Thyroid gland (tissue), 4 donors: ENCODE data around the gene SLC35F2. TPM values are rescaled to one million over a fixed set of nuclear protein-coding genes. Genes with fewer than 3 reads are reported as not detected.

Experiments
- DNase-seq, 2 donors: peaks; one replicate each; pipeline ENCODE4 v3.0.0-alpha.2; 2019
- H3K27ac ChIP-seq, 3 donors: fragments of 200-600 bp; sonication (generic); 1 replicate in 2 of 3; 2 replicates in 1 of 3; pipeline ENCODE4 v1.5.1; 2016 to 2019; ENCODE audit warnings: mild to moderate bottlenecking in 1 of 3, moderate library complexity in 1 of 3
- H3K27me3 ChIP-seq: fragments of 200-600 bp; sonication (generic); one replicate; pipeline ENCODE4 v1.5.1; 2019
- H3K36me3 ChIP-seq, 2 donors: fragments of 200-600 bp; sonication (generic); one replicate each; pipeline ENCODE4 v1.5.1; 2016 to 2019
- H3K4me1 ChIP-seq, 2 donors: fragments of 200-600 bp; sonication (generic); one replicate each; pipeline ENCODE4 v1.5.1; 2017 to 2019
- H3K4me3 ChIP-seq, 3 donors: fragments of 200-600 bp; sonication (generic); replicated peaks in 1 of 3; 1 replicate in 2 of 3; 2 replicates in 1 of 3; pipeline ENCODE4 v1.5.1; 2016; ENCODE audit warnings: mild to moderate bottlenecking in 1 of 3
- H3K9me3 ChIP-seq: fragments of 200-600 bp; sonication (generic); one replicate; pipeline ENCODE4 v1.5.1; 2017
- CTCF ChIP-seq, 6 experiments: fragments of 200-600 bp in 3 of 6; fragments of 450-650 bp in 3 of 6; sonication (generic) in 3 of 6; IDR thresholded peaks; one replicate each; pipeline ENCODE4 v1.5.1; 2016 to 2019; ENCODE audit warnings: antibody characterized with exemption in 6 of 6, mild to moderate bottlenecking in 2 of 6, inconsistent platforms in 1 of 6, moderate library complexity in 1 of 6
- POLR2A ChIP-seq, 2 donors: fragments of 450-650 bp; IDR thresholded peaks; one replicate each; pipeline ENCODE4 v1.6.1; 2017; ENCODE audit warnings: antibody characterized with exemption in 2 of 2, mild to moderate bottlenecking in 2 of 2, moderate library complexity in 1 of 2
- WGBS, 2 donors: methylation state at CpG; one replicate each; pipeline ENCODE4 v1.1.5; 2017; 5-methylcytosine and 5-hydroxymethylcytosine counted together
- intact Hi-C: fragments of 100-400 bp; cut with DNase I; formaldehyde crosslinking; loops from one replicate; pipeline ENCODE4 v1.15.1; 2023
- total RNA-seq, 4 donors: library from RNA; depleted of rRNA; stranded (reverse); fragments of >200 nt; gene quantifications; one replicate each; pipeline ENCODE4 v1.2.3, GENCODE V29; 2016

The SLC35F2 gene
- total RNA-seq, 4 donors from 2014 or later: 8.9 to 12.9 (median 9.3) TPM

GRCh38 chr11:107851704-107852310, 6.8 kb downstream of the SLC35F2 start:
- WGBS, 2 donors: 88 to 92% methylated on average over 4 of the region's 4 CpGs
- no peaks in the 10 kb centered on the region for H3K36me3 ChIP-seq
- intact Hi-C loops: no loop called here
- H3K4me3 ChIP-seq: no peak overlapping the region
- no peaks in the 10 kb centered on the region for H3K27me3 ChIP-seq
- no peak for DNase-seq
- no peaks in the 10 kb centered on the region for H3K9me3 ChIP-seq
- no peak for TF ChIP-seq POLR2A (IDR thresholded peaks at IDR 0.05)
- no peak for TF ChIP-seq CTCF (IDR thresholded peaks at IDR 0.05)
- no peak overlapping the region for H3K27ac ChIP-seq
- no peaks in the 10 kb centered on the region for H3K4me1 ChIP-seq

GRCh38 chr11:107849790-107850189, 8.8 kb downstream of the SLC35F2 start:
- H3K4me1 ChIP-seq: no peaks in the 10 kb centered on the region
- intact Hi-C loops: no loop called here
- H3K36me3 ChIP-seq: no peaks in the 10 kb centered on the region
- DNase-seq: no peak
- no peak overlapping the region for H3K27ac ChIP-seq
- H3K4me3 ChIP-seq: no peak overlapping the region
- H3K27me3 ChIP-seq: no peaks in the 10 kb centered on the region
- H3K9me3 ChIP-seq: no peaks in the 10 kb centered on the region
- no peak for TF ChIP-seq POLR2A (IDR thresholded peaks at IDR 0.05)
- no peak for TF ChIP-seq CTCF (IDR thresholded peaks at IDR 0.05)

DNA sequence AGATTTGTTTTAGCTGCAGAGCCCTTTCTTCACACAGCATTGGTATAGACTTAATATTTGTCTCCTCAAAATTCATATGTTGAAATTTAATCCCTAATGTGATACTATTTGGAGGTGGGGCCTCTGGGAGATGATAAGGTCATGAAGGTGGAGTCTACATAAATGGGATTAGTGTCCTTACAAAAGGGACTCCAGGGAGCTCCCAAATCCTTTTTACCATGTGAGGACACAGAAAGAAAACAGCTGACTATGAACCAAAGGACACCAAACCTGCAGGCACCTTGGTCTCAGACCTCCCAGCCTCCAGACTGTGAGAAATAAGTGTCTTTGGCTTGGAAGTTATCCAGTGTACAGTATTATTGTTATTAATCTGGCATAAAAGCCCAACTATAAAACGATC, 10.2 kb downstream of the SLC35F2 start:
- TF ChIP-seq CTCF (IDR thresholded peaks at IDR 0.05) (no peak), POLR2A (IDR thresholded peaks at IDR 0.05) (no peak)
- Histone ChIP-seq H3K27ac (no peak overlapping the region), H3K27me3 (no peaks in the 10 kb centered on the region), H3K4me3 (no peak overlapping the region), H3K9me3 (no peaks in the 10 kb centered on the region), H3K4me1 (no peaks in the 10 kb centered on the region), H3K36me3 (no peaks in the 10 kb centered on the region)
- no peak for DNase-seq
- WGBS, 2 donors: 71 to 89% methylated on average over 1 of the region's 1 CpG
- intact Hi-C loops: no loop called here

- TF ChIP-seq CTCF (IDR thresholded peaks at IDR 0.05): no peak
- no peak for TF ChIP-seq POLR2A (IDR thresholded peaks at IDR 0.05)
- no peaks in the 10 kb centered on the region for H3K9me3 ChIP-seq
- WGBS, 2 donors: 88 to 98% methylated on average over 2 of the region's 2 CpGs
- no peak for DNase-seq
- no peak overlapping the region for H3K27ac ChIP-seq
- H3K36me3 ChIP-seq: no peaks in the 10 kb centered on the region
- no peaks in the 10 kb centered on the region for H3K27me3 ChIP-seq
- H3K4me3 ChIP-seq: no peak overlapping the region
- H3K4me1 ChIP-seq: no peaks in the 10 kb centered on the region
- intact Hi-C loops: no loop called here
Observed at GRCh38 chr11:107847184-107847583, 11.4 kb downstream of the SLC35F2 start.

GRCh38 chr11:107844041-107844440, 14.5 kb downstream of the SLC35F2 start:
- H3K27ac ChIP-seq: no peak overlapping the region
- no peaks in the 10 kb centered on the region for H3K27me3 ChIP-seq
- no peaks in the 10 kb centered on the region for H3K36me3 ChIP-seq
- peaks cover 8 to 18% of the 10 kb centered on the region in 2 donors for H3K4me1 ChIP-seq
- intact Hi-C loops: no loop called here
- DNase-seq: no peak
- 97 to 98% methylated on average over 7 of the region's 7 CpGs for WGBS, 2 donors
- no peak overlapping the region for H3K4me3 ChIP-seq
- TF ChIP-seq POLR2A (IDR thresholded peaks at IDR 0.05) (no peak), CTCF (IDR thresholded peaks at IDR 0.05) (no peak)
- no peaks in the 10 kb centered on the region for H3K9me3 ChIP-seq
